ENCODE results near the gene LRMDA.
A peak's percentile ranks its signal among the peaks of the same experiment; 100 is the strongest.

The LRMDA gene

DNA sequence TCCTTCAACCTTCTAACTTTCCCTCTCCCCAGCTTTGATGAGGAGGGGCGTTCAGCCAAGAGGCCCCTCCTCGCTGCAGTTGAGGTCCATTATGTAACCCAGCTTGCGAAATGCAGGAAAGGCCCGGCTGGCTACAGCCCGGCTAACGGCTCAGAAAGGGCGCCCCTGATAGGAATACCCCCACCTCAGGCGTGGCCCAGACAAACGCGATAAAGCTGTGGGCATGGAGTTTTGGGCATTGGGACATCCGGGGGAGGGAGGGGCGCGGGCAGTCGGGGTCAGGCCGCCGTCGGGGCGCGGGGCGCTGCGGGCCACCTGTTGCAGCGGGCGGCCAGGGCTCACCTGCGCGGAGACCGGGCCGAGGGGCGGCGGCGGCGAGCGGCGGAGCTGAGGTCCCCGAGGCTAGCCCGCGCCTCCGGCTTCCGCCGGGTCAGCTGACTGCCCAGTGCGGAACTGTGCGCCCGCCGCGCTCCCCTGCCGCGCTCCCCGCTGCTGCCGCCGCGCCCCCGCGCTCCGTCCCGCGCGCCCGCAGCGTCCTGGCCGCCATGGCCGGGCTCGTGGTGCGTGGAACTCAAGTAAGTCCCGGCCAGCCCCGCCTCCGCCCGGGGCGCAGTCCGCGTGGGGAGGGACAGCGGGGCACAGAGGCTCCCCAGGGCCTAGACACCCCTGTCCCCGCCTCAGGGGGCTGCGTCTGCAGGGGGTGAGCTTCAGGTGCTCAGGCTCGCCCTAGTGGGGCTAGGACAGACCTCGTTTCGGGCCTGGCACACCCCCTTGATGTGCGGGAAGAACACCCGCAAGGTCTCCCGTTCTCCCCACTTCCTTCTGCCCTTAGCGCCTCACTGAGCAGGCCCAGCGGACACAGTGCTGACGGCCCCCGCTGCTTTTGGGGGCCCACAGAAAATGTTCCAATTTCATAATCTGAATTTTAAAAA is at the start of gene LRMDA:
LRMDA (plus strand) TSS at position 445 of the 932 bp plus-strand sequence.
- peak; percentile 28 for DNase-seq (ENCODE audit: low spot score)

DNA sequence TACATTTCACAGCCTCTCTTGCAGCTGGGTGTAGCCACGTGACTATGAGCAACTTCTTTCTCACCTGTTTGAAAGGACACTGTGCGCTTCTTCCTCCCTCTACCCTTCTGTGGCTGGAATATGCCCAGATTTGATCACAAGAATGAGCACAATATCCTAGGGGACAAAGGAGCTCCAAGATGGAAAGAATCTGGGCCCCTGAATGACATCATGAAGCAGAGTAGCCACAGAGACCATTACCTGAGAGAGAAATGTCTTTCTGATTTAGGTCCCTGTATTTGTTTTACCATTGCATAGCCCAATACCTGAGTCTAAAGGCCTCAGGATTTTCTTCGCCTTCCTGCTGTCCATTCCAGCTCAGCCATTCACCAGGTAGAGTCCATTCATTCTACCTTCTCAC is 45.3 kb upstream of the LRMDA start:
- no peak for DNase-seq (ENCODE audit: low spot score)

DNA sequence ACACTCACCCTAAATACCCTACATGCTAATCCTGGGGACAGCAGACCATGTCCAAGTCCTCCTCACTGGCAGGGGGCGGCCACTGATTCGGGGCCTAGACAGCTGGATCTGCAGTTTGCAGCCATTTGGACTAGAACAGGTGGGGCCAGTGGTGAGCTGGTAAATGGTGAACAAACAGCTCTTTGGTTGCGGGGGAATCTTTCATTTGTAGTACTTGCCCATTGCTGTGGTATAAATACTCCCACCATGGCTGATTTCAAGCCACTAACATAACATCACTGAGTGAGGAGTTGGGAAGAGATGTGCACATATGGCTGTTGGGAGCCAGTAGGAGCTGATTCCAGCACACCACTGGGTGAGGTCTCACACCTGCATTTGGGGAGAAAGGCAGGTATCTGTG is 43.3 kb upstream of the LRMDA start:
- no peak for DNase-seq (ENCODE audit: low spot score)

DNA sequence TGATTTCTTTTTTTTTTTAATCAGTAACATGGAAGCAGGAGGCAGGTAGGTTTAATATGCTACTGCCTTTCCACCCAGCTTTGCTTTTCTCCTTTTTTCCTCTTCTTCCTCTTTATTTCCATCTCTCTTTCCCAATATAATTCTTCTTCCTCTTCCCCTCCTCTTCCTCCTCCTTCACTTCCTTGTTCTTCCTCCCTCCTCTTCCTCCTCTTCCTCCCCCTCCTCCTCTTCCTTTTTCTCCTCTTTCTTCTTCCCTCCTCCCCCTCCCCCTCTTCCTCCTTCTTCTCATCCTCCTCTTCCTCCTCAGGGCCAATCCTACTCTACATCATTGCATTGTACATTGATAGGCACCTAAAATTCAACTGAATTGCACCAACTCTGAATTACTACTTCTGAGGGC is 41.2 kb upstream of the LRMDA start:
- no peak for DNase-seq (ENCODE audit: low spot score)

DNA sequence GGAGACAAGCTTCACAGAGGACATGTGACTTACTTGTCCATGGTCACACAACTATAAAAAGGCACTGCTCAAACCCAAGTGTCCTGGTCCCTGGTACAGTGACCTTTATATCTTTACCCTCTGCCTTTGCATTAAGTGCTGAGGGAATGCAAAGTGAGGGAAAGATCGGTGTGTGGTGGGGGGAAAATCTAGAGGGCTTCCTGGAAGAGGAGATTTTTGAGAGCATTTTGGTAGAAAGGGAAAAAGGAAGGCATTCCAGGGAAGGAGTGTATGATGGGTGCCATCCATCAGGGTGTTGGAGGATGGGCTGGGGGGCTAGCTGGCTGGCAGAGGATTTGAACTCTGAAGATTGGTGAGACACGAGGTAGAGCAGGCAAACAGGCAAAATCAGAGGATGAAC is 39.2 kb upstream of the LRMDA start:
- no peak for DNase-seq (ENCODE audit: low spot score)

DNA sequence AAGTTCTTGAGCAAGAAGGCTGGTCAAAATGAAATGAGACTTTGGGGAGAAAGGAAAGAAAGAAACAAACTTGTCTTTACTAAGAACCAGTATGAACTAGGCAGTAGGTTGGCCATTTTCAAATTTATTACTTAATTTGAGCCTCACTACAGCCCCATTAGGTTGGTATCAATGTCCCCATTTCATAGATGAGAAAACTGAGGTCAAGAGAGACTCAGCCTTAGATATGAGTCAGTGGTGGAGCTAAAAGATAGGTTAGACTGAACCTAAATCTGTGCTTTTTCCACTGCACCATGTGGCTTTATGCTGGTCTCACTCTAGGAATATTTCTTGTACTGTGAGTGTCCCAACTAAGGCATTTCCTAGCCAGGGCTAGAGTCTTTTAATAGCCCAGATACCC is 38.7 kb upstream of the LRMDA start:
- DNase-seq (ENCODE audit: low spot score), result no peak

DNA sequence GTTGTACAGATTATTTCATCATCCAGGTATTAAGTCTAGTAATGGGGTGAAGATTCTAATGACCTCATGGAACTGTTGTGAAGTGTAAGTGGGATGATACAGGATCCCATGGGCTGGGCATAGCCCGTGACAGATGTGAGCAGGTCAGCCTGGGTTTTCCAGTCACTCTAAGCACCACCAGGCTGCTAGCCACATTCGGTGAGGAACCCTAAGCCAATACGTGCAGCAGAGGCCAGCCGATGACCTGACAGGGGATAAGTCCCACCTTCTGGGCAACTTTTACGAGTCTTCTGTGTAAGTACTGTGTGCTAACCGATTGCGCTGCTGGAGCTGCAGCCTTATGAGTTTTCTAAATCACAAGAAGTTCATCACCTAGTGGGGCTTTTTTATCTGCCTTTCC is 37.2 kb upstream of the LRMDA start:
- no peak for DNase-seq (ENCODE audit: low spot score)

DNA sequence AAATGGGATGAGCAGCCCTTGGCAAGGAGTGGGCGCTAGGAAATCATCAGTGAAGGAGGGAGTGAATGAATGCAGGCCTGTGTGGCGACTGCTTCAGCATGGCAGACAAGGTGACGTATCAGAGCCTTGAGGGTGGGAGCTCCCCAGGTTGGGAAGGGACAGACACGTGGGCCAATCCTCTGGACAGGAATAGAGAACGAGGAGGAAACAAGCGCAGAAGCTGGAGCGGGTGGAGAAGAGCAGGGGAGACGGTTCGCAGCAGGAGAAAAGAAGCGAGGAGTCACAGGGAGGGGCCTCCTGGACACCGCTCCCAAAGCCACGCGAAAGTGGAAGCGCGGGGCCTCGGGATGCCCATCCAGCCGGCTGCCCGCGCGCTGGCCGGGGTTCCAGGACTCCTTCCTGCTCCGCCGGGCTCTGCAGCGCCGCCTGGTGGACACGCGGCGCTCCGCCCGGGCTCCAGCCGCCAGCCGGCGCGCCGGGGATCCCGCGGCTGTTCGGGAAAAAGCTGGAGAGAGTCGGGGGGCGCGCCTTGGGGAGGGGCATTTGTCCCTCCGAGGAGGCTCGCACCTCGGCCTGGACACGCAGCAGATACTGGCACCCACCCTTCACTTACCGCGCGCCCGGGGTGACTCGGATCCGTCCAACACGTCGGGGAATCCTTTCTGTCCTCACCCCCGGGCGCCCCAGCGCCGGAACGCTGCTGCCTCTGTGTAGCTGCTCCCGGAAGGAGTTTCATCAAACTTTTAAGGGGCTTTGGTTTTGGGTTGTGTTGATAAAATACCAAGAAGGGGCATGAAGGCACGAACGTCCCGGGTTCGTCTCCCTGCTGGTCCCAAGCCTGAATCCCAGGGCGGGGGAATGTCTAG is 36.1 kb upstream of the LRMDA start:
- DNase-seq (ENCODE audit: low spot score), result no peak

DNA sequence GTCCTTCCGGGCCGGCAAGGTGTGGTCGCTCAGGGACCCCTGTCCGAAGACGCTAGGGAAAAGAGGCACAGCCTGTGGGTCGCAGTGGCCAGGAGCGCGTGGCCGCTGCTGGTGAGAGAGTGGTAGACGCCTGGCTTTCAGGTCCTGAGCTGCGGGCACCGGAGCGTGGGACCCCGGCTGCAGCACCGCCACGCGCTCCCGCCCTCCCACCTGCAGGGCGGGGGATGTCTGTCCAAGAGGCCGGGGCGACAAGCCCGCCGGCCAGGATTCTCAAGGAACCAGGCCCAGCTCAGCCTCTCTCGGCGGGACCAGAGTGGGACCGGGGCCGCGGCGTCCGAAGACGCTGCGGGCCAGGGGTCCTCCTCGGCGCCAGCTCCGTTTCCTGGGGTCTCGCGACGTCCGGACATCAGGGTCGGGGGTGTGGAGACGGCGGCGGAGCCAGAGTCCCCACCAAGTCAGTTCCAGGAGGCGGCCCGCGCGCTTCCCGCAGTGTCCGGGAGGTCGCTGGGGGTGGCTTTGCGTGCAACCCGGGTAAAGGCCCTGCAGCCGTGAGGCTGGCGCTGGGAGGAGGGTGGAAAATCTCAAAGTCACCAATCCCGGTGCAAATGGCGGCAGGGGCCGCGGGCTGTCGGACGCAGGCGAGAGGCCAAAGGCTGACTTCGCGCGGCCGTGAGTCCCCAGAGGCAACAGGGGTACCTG is 35.3 kb upstream of the LRMDA start:
- DNase-seq (ENCODE audit: low spot score), result no peak

DNA sequence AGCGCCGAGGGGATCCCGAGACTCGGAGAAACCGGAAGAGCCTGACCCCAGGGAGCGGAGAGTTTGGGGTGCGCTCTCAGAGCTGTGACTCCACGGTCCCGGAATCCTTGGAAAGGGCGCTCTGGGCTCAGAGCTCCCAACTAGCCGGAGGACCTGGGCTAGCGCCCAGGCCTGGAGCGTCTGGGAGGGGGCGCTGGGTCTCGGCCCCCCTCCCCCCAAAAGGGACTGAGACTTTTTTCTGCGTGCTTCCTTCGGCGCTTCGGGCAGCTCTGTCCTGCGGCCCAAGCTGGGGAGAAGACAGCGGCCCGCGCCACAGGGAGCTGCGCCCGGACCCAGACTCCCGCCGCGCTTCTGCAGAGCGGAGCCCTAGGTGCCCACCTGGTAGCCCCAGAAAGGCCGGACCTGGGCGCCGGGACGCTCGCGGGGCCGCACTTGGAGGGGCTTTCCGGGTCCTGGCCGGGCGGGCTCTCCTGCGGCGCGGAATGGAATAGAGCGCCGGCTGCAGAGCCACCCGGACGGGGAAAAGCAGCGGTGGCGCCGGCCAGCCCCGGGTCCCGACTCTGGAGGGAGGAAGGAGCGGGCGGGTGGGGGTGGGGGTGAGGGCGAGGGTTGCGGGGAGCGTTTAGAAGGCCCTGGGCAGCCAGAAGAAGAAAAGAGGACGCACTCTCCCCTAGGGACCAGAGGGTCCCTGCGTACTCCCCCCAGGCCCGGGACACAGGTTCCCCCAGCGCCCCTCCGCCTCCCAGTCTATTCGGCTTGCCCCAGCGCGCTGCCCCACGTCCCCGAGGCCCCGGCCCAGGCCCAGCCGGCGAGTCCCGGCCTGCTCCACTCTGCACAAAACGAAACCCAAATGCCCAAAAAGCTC is 34.6 kb upstream of the LRMDA start:
- DNase-seq (ENCODE audit: low spot score), result no peak

DNA sequence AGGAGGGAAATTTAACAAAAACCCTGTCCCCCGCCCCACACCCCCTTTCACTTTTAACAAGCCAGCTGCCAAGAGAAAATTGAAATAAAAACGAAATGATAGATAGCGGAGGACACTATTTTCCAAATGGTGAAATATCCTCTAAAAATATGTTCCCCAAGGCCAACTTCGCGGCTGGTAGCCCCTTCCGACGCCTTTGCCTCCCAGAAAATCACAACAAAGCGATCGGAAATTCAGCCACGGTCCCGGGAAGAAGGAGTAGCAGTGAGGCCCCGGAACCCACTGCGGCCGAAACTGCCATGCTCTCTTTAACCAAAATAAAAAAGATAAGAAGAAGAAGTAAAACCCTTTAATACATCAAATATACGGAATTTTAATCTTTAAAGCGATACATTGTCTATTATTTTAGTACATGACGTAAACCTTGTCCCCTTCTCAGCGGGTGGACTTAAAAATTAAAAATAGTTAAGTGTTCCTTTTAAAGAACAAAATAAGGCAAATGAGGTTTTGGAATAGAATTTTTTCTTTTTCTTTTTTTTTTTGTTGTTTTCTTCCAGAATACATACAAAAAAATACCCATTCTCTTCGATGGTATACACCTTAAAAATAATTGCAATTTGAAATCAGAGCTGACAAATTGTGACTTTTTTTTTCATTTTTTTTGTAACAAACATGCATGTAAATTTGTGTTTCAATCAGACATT is 33.8 kb upstream of the LRMDA start:
- no peak for DNase-seq (ENCODE audit: low spot score)

DNA sequence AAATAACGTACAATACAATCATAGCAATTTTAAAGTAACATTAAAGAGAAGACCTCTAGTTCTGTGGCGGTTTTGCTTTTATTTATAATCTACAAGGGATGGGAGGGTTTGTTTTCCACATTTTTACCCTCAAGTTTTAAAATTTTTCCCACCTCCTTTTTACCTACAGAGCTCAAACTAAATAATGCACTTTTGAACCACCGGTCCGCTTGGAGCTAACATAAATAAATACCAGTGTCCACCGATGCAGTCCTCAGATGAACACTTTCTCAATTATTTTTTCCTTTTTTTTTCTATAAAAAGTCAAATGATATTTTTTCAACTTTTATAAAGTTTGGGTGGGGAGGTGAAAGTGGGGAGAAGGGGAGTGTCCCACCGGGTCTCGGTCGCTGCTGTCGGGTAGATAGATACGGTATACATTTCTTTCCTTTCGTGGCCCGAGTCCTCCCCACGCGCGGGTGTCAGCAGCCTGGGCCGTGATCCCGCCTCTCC is 33.2 kb upstream of the LRMDA start:
- no peak for DNase-seq (ENCODE audit: low spot score)

DNA sequence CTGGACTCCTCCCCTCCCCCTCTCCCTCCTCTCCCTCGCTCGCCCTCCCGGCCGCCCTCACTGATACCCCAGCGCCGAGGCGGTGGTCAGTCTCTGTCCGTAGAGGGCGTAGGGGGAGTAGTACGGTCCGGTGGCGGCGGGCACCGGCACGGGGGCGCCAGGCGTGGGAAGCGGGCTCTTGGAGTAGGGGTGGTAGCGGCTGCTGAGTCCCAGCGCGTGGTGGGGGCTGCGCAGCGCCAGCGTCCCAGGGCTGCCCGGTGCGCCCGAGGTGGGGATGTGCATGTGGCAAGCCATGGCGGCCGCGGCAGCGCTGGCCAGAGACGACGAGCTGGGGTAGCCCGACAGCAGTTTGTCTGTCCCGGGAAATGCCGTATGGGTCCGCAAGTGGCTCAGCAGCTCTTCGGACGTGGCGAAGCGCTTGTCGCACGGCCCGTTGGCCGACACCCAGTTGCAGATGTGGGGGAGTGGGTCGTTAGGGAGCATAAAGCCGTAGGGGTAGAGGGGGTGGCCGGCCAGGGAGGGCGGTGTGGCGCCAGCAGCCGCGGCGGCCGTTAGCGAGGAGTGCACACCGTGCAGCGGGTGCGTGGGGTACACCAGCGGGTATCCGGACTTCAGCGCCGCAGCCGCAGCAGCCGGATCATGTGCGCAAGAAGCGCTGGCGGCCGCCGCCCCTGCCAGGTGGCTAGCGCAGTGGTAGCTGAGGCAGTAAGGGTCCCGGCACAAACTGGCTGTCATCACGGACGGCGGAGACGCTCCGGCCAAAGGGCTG is 32.5 kb upstream of the LRMDA start:
- no peak for DNase-seq (ENCODE audit: low spot score)

DNA sequence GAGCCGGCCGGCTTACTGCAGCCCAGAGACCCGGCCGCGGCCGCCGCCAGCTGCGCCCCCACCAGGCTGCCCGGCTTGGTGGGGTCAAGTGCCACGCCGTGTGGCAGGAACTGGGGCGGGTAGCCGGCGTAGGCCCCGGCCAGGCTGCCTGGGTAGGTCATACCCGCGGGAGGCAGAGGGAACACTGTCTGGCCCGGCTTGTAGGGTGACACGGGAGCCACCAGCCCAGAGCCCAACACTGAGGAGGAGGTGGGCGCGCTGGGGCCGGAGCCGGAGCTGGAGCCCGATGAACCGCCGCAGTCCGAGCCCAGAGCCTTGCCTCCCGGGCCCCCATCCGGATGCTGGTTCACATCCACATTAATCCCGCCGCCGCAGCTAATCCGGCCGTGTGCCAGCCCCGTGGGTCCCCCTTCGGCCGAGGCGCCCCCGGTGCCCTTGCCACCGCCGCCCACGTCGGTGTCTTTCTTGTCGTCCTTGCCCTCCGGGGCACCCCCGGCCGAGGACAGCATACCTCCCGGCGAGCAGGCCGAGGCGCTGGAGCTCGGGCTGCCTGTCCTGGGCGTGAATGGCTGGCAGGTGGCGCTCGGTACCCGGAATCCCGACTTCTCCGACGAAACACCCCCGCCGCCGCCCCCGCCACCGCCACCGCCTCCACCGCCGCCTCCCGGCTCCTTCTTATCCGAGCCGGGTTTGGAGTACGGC is 31.8 kb upstream of the LRMDA start:
- peak; percentile 54 for DNase-seq (ENCODE audit: low spot score)

DNA sequence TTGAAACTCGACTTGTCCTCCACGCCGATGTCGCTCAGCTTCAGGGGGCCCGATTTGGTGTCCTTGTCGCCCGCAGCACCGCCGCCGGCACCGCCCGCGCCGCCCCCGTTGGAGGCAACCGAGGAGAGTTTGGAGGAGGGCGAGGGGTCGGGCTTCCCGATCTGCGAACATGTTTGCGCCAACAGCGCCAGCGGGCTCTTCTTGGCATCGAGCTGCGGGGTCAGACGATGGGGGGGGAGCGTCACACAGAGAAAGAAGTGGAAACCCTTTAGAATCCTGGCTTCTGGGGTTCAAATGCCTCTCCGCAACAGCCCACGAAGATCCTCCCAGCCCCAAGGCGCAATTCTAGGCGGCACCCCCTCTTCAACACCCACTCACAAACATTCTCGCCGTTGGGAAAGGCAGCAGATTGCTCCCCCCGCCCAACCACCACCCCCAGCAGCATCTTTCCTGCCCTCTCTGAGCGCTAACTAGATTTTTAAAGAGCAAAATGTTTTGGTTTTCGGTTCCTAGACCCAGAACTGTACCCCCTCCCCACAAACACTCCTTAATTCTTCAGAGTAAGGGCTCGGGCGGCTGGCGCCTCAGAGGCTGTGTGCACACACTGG is 31.2 kb upstream of the LRMDA start:
- no peak for DNase-seq (ENCODE audit: low spot score)

DNA sequence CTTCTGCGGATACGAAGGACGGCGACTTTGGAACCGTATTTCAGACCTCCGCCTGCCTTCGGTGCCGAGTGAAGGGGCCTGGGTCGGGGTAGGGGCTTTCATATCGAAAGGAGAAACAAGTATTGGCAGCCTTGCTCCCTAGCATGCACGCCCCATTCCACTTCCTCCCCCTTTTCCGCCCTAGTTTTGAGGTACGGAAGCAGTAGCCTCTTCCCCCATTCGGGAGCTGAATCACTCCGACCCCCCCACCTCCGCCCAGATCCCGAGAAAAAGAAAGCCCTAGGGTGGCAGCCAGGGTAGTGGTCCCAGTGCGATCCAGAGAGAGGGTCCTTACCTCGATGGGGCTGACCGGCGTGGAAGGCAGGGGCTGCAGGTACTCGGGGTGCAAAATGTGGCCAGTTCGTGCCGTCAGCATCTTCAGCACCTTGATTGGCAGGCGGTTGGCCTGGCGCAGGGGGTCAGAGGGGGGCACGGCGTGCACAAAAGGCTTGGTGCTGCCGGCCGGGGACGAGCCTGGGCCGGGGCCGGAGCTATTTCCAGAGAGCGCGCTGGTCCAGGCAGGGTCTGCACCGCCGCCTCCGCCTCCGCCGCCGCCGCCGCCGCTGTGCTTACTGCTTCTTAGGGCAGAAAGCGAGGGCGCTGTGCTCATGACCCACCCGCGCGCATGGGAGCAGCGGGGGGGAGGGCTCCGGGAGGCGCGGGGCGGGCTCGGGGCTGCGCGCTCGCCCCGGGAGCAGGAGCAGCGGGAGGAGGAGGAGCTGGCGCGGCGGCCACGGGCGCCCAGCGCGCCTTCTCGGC is 30.5 kb upstream of the LRMDA start:
- DNase-seq (ENCODE audit: low spot score), result peak; percentile 58

DNA sequence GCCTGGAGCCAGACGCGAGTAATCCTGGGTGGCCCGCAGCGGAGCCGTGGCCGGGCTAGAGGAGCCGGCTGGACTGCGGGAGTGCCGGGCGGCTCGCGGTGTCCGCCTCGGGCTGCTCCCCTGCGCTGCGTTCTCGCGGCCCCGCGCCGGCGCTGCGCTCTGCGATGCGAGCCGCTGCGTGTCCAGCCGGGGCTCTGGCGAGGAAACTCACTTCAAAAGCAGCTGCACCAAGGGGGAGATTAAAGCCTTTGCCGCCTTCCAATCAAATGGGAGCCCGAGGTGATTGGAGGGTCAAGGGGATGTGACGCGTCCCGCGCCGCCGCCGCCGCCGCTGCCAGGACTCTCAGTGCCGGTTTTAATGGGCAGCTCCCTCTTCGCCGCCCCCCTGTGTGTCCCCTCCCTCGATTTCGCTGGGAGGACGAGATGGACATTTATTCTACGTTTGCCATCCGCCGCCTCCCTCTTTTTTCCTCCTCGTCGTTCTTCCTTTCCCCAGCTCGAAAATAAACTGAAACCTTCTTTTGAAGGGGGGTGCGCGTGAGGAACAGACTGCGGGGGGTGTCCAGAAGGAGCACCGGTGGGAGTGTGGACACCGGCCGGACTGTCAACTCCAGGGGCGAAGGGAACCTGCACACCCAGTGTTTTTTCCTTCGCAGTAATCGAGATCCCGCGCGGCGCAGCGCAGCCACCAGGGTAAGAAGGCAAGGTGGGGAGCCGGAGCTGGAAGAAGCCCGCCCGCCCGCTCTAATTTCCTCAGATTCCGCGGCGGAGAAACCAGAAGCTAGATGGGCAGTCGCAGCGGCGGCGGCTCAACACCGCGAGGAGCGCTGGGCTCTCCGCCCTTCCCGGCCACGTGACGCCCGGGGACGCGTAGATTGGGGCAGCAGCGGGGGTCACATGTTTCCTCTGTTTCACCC is 29.6 kb upstream of the LRMDA start, which contains the start of gene ZNF503:
ZNF503 (minus strand) TSS at position 196 of the 917 bp plus-strand sequence. CDS start 345 bp downstream, outside the sequence.
- peak; percentile 98 for DNase-seq (ENCODE audit: low spot score)

All from SW480 (cell line).